Measurements from ENCODE around the gene COL13A1.
A peak's percentile ranks its signal among the peaks of the same experiment; 100 is the strongest.

The COL13A1 gene

DNA sequence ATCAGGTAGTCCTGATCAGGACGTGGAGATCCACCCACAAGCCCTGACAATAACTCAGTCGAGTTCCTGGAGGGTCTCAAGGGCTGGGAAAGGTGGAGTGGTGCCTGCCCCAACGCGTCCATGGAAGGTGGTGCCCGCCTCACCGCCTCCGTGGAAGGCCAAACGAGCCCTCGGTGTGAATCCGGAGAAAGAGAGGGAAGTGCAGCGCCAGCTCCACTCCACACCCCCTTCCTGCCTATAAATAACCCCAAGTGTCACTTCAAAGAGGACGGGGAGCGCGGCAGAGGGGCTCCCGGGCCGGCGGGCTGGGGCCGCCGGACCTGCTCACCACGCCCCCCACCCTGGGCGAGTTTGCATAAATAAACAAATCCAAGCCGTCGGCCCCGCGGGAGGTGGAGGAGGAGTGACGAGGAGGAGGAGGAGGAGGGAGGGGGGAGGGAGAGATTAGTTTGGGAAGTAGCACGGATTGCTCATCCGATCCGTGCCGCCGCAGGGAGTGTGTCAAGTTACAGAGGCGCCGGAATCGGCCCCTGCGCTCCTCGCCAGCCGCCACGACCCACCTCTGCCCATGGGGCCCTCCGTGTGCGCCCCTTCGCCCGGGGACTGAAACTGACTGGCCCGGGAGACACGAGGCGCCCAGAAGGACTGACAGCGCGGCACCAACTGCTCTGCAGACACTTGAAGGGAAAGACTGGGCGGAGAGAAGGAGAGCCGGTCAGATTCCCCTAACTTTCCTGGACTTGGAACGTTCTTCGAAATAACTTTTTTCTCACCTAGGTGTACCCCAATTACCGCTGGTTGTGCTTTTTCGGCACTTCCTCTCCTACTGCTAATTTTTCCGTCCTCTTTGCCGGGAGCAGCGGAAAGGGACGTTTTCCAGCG is at the start of gene COL13A1:
COL13A1 (plus strand) TSS at position 473 of the 882 bp plus-strand sequence. CDS start 518 bp downstream, outside the sequence.
- ChIA-PET CTCF (interaction anchor here (0.6 to 1.4 kb wide), 13 partner anchors 12 to 1093 kb away, joined by 3 to 6 read pairs (median 3); no protein-coding TSS in a partner anchor), POLR2A (ENCODE audit: low non-redundant PET) (no interaction called here)
- TF ChIP-seq, protein P1, sequence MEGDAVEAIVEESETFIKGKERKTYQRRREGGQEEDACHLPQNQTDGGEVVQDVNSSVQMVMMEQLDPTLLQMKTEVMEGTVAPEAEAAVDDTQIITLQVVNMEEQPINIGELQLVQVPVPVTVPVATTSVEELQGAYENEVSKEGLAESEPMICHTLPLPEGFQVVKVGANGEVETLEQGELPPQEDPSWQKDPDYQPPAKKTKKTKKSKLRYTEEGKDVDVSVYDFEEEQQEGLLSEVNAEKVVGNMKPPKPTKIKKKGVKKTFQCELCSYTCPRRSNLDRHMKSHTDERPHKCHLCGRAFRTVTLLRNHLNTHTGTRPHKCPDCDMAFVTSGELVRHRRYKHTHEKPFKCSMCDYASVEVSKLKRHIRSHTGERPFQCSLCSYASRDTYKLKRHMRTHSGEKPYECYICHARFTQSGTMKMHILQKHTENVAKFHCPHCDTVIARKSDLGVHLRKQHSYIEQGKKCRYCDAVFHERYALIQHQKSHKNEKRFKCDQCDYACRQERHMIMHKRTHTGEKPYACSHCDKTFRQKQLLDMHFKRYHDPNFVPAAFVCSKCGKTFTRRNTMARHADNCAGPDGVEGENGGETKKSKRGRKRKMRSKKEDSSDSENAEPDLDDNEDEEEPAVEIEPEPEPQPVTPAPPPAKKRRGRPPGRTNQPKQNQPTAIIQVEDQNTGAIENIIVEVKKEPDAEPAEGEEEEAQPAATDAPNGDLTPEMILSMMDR (conservative IDR thresholded peaks at IDR 0.05; ENCODE audit: low read depth), result no peak
- peak; percentile 85 for DNase-seq (ENCODE audit: low spot score)
- no peak within 1 kb of the TSS for H3K27ac ChIP-seq

DNA sequence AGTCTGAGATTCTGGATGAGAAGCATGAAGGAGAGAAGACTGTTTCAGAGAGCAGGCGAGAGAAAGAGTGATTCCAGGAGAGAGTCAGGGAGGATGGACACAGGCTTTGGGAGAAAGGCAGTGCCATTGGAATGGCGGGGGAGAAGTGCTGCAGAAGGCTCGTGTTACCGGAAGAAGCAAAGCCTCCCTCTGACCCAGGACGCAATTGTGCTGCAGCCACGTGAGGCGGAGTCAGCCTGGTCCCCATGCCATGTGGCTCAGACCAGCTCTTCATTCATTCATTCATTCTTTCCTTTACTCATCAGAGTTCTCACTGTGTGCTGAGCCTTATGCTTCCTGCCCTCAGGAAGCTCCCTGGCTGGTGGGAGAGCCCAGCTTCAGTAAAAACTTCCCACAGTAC is 49.2 kb upstream of the COL13A1 start:
- H3K27ac ChIP-seq, result no peak overlapping the region
- CTCF ChIA-PET, result no interaction called here
- POLR2A ChIA-PET (ENCODE audit: low non-redundant PET), result no interaction called here
- DNase-seq (ENCODE audit: low spot score), result no peak
- TF ChIP-seq, protein P1 (conservative IDR thresholded peaks at IDR 0.05; ENCODE audit: low read depth), result no peak

DNA sequence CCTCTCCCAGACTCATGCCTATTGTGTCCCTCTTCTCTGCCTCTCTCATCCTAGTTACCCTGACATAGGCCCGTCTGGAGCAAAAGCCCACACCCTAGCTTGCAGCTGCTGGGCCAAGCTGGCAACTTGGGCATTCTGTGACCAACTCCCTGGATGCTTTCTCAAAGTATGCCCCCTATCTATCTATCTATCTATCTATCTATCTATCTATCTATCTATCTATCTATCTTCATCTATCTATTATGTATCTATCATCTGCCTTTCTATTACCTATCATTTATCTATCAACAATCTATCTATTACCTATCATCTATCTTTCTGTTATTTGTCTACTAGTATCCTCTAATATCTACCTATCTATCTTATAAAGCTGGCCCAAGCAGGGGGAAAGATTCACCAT is 45.4 kb upstream of the COL13A1 start:
- CTCF ChIA-PET, result no interaction called here
- TF ChIP-seq, protein P1 (conservative IDR thresholded peaks at IDR 0.05; ENCODE audit: low read depth), result no peak

DNA sequence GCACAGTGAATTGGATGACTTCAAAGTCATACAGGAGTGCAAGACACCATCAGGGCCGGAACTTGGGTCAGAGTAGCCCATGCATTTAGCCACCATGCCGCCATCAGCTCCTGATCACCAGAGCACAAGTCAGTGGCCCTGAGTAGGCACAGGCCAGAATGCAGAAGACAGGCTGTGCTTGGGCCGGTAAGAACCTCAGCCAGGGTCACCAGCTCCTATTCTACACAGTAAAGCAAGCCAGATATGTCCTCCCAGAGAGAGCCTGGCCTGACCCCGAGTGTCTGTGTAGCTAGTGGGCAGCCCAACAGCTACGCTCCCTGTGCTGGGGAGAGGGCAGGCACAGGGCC is 44.5 kb upstream of the COL13A1 start:
- TF ChIP-seq, protein P1 (conservative IDR thresholded peaks at IDR 0.05; ENCODE audit: low read depth), result no peak
- ChIA-PET POLR2A (ENCODE audit: low non-redundant PET) (no interaction called here), CTCF (interaction anchor here (0.6 kb wide), 1 partner anchor 358 kb away, joined by 3 read pairs; no protein-coding TSS in a partner anchor)
- no peak for DNase-seq (ENCODE audit: low spot score)
- H3K27ac ChIP-seq, result no peak overlapping the region

More for the DNA sequence above, 45.4 kb upstream of the COL13A1 start:
- no peak for DNase-seq (ENCODE audit: low spot score)
- H3K27ac ChIP-seq, result no peak overlapping the region
- POLR2A ChIA-PET (ENCODE audit: low non-redundant PET), result no interaction called here

- TF ChIP-seq, protein P1 (conservative IDR thresholded peaks at IDR 0.05; ENCODE audit: low read depth), result no peak
- no peak for DNase-seq (ENCODE audit: low spot score)
- POLR2A ChIA-PET (ENCODE audit: low non-redundant PET), result no interaction called here
- H3K27ac ChIP-seq, result no peak overlapping the region
- CTCF ChIA-PET, result interaction anchor here (0.6 to 1.4 kb wide), 3 partner anchors 201 to 358 kb away, joined by 3 to 4 read pairs (median 3); no protein-coding TSS in a partner anchor
Measured at GRCh38 chr10:69757553-69758309, 44.0 kb upstream of the COL13A1 start.

GRCh38 chr10:69758310-69758728 is 43.4 kb upstream of the COL13A1 start:
- CTCF ChIA-PET, result interaction anchor here (1.4 kb wide), 1 partner anchor 200 kb away, joined by 4 read pairs; no protein-coding TSS in a partner anchor
- TF ChIP-seq, protein P1 (conservative IDR thresholded peaks at IDR 0.05; ENCODE audit: low read depth), result no peak
- DNase-seq (ENCODE audit: low spot score), result no peak
- POLR2A ChIA-PET (ENCODE audit: low non-redundant PET), result no interaction called here
- no peak overlapping the region for H3K27ac ChIP-seq
